ENCODE measurements around the gene FAM174C. TPM values are rescaled to one million over a fixed set of nuclear protein-coding genes. Genes with fewer than 3 reads are reported as not detected.

Gene FAM174C
- total RNA-seq, 1 experiment from 2014 or later, result 59.4 TPM

- TF ChIP-seq AR (CRISPR knock-in tag; IDR thresholded peaks at IDR 0.05) (no peak), ZNF263 (CRISPR knock-in tag; IDR thresholded peaks at IDR 0.05; ENCODE audit: low read depth) (no peak), FOXK1 (CRISPR knock-in tag; IDR thresholded peaks at IDR 0.05) (no peak), RELA (CRISPR knock-in tag; IDR thresholded peaks at IDR 0.05; ENCODE audit: borderline replicate concordance) (no peak), NR2C2 (CRISPR knock-in tag; IDR thresholded peaks at IDR 0.05) (no peak), PREB (CRISPR knock-in tag; IDR thresholded peaks at IDR 0.05; ENCODE audit: borderline replicate concordance) (no peak), GTF2I (CRISPR knock-in tag; conservative IDR thresholded peaks at IDR 0.05) (no peak), SOX15 (CRISPR knock-in tag; IDR thresholded peaks at IDR 0.05) (no peak), MAX (CRISPR knock-in tag; IDR thresholded peaks at IDR 0.05) (no peak), CREM (CRISPR knock-in tag; IDR thresholded peaks at IDR 0.05) (no peak), ZNF425 (CRISPR knock-in tag; conservative IDR thresholded peaks at IDR 0.05) (no peak), SMAD4 (CRISPR knock-in tag; IDR thresholded peaks at IDR 0.05) (no peak)
- no peak overlapping the region for H3K27ac Mint-ChIP-seq
- H3K4me1 Mint-ChIP-seq, result peaks cover 13% of the 10 kb centered on the region
- H3K27me3 Mint-ChIP-seq (ENCODE audit: low read depth), result peaks cover 19% of the 10 kb centered on the region
- peak overlapping the region; percentile 18; the same call in 1 of the 2 replicates for H3K4me3 Mint-ChIP-seq
- ATAC-seq (no peak), DNase-seq (ENCODE audit: low spot score) (no peak)
- POLR2A ChIA-PET, result no interaction called here
- H3K9me3 Mint-ChIP-seq, result no peaks in the 10 kb centered on the region
- no peaks in the 10 kb centered on the region for H3K36me3 Mint-ChIP-seq
- CTCF ChIA-PET, result interaction anchor here (0.5 to 2.1 kb wide), 4 partner anchors 11 to 157 kb away, joined by 3 to 8 read pairs (median 4); no protein-coding TSS in a partner anchor
These were observed 12.3 kb downstream of the FAM174C start for GRCh38 chr19:1287354-1288225.

GRCh38 chr19:1288226-1288612, 12.9 kb downstream of the FAM174C start:
- Mint-ChIP-seq H3K27me3 (ENCODE audit: low read depth) (peaks cover 19% of the 10 kb centered on the region), H3K4me1 (peaks cover 11% of the 10 kb centered on the region), H3K9me3 (no peaks in the 10 kb centered on the region), H3K36me3 (no peaks in the 10 kb centered on the region), H3K4me3 (no peak overlapping the region), H3K27ac (no peak overlapping the region)
- ChIA-PET CTCF (interaction anchor here (2.1 kb wide), 1 partner anchor 22 kb away, joined by 8 read pairs; no protein-coding TSS in a partner anchor), POLR2A (no interaction called here)
- DNase-seq (ENCODE audit: low spot score) (no peak), ATAC-seq (no peak)
- TF ChIP-seq ZNF512 (CRISPR knock-in tag; IDR thresholded peaks at IDR 0.05; ENCODE audit: borderline replicate concordance), result no peak
- TF ChIP-seq FOXP4 (CRISPR knock-in tag; IDR thresholded peaks at IDR 0.05), result no peak
- no peak for TF ChIP-seq GTF2I (CRISPR knock-in tag; conservative IDR thresholded peaks at IDR 0.05)
- TF ChIP-seq SMAD4 (CRISPR knock-in tag; IDR thresholded peaks at IDR 0.05), result no peak
- no peak for TF ChIP-seq RORB (CRISPR knock-in tag; IDR thresholded peaks at IDR 0.05)
- TF ChIP-seq NR2C2 (CRISPR knock-in tag; IDR thresholded peaks at IDR 0.05), result no peak
- TF ChIP-seq CTCF (IDR thresholded peaks at IDR 0.05), result no peak

Data from WTC11 (cell line).